Measurements from ENCODE around the gene SPATC1L.
"Not testable (repeated sequence)": the region's sequence is repeated elsewhere in the genome, so short reads cannot be mapped to it uniquely, and the experiment has no call there.

The SPATC1L gene

DNA sequence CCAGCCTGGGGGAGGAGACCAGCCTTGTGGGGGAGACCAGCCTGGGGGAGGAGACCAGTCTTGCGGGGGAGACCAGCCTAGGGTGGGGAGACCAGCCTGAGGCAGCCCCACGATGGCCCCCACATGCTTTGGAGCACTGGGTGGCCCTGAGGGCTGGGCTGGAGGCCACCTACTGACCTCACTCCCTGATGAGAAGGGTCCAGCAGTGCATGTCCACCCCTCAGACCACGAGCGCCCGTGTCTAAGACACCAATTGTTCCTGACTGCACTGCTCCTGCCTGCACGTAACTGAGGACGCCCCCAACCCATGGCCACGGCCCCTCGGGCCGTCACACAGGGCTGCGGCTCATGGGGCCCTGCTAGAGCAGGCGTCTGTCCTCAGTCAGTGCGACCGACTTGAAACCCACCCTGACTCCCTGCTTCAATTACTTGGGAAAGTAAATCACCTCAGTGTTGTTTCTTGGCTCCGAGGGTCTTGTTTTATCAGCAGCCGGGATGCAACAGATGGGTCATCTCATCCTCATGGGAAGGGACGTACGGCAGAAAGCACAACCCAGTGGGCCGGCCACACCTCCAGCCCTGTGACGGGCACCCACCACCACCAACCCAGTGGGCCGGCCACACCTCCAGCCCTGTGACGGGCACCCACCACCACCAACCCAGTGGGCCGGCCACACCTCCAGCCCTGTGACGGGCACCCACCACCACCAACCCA, at the start of gene SPATC1L:
Gene SPATC1L, minus strand, starts transcription at position 550 of the 715 bp plus-strand sequence. CDS start 1,643 bp downstream, outside the sequence.
- DNase-seq: peak; percentile 49

GRCh38 chr21:46229923-46230260, 45.6 kb upstream of the SPATC1L start:
- no peak for DNase-seq

- DNase-seq: peak; percentile 72
Measured at GRCh38 chr21:46229133-46229922, 45.1 kb upstream of the SPATC1L start.

DNA sequence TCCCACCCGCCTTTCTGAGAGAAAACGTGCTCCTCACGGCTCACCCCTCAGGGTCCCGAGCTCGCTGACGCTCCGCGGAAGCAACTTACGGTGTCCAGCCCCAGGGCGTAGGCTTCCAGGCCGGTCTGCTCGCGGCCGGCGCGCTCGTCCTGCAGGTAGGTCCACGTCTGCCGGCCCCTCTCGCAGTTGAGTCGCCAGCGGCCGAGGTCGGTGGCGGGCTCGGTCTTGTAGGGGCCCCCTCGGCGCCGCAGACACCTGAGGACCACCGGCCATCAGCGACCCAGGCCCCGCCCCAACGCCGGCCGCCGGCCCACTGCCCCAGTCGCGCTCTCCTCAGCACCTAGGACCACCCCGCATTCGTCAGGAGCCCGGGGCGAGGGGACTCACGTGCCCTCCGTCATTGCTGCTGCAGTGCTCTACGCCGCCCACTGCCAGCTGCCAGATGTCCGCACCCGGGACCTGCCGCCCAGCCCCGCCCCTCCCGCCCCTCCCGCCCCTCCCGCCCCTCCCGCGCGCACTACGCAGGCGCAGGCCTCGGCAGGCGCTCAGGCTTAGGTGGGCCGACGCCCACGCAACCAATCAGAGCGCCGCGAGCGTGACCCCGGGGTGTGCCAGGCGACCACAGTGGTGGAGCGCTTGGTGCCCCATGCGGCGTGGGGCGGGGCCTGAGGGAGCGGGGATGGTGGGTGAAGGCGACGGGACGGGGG, 44.2 kb upstream of the SPATC1L start, which contains the start of gene LSS:
Gene LSS, minus strand, starts transcription at position 430 of the 707 bp plus-strand sequence. Its CDS starts 29 bp downstream, at position 401.
- DNase-seq: peak; percentile 97

- no peak for DNase-seq
Measured at GRCh38 chr21:46227811-46228344, 43.6 kb upstream of the SPATC1L start.

GRCh38 chr21:46226920-46227599, 42.8 kb upstream of the SPATC1L start:
- no peak for DNase-seq

DNA sequence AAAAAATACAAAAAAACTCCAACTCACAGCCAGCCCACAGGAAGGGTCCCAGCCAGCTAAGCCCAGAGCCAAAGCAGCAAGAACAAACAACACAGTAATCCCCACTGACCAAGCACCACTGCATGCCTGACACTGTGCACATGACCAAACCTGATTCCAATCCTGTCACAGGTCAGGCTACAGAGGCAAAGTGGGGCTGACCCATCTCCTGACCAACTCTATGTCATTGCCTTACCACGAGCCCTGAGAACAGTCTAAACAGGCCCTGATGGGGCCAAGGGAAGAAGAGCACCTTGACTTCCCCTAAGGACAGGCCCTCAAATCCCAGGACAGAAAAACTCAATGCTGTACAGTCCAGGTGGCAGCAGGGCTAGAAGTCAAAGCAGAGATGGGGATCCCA, 41.9 kb upstream of the SPATC1L start:
- DNase-seq: no peak

GRCh38 chr21:46223661-46224060, 39.4 kb upstream of the SPATC1L start:
- not testable (repeated sequence) for DNase-seq

GRCh38 chr21:46223217-46223616, 39.0 kb upstream of the SPATC1L start:
- no peak for DNase-seq

DNA sequence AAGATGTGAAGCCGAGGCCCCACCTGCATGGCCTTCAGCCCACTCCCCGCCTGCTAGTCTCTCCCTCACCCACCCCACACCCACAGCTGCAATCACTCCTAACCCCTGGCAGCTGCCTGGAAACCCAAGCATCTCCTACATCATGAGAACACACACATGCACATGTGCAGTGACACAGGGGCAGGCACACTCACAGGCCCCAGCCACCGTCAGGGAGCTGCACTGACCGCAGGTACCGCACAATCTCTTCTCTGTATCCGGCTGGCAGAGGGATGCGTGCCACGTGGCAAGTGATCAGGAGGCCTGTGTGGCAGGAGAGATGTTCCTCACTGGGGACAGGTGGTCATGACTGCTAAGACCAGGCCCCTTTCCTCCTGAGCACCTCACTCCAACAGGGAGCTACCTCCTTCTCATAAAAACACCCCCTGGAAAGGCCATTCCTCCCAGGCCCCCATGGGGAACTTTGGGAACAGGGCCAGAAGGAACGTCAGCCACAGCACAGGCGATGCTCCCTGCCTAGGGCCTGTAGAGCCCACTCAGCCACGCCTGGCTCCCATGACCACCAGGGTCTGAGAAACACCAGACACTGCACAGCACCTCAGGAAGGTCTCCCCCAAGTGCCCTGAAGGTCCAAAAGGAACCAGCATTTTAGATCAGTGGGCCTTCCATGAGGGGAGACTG, 38.3 kb upstream of the SPATC1L start:
- DNase-seq: no peak

DNA sequence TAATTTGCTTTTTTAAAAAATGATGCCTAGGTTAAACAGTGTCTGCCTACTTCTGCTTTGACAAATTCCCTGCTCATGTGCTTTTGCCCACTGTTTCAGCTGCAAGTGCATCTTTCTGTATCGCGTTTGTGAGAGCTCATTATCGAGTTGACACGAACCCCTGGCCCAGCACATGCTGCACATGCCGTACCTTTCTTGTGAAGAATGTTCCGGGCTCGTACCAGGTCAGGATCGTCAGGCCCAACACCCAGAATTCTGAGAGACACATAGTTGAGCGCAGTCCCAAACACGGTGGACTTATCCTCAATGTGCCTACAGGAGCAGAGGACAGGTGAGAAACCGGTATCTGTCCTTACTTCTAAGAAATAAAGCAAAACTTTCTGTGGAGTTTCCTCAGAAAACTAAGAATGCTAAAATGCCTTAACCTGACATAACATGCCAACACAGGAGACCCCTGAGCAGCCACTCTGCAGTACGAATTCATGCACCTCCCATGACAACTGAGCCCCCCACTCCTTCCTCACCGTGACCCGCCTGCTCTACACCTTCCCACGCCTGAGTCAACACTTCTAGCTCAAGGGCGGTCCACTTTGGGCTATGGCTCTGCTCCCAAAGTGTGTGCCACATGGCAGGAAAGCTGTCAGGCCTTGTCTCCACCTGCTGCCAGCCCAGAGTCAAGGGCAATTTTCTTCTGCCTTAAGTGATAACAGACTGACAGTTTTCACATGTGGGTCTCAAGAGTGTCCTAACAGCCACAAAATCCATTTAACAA, 37.6 kb upstream of the SPATC1L start:
- DNase-seq: no peak

GRCh38 chr21:46220847-46221246, 36.6 kb upstream of the SPATC1L start:
- DNase-seq: no peak

DNA sequence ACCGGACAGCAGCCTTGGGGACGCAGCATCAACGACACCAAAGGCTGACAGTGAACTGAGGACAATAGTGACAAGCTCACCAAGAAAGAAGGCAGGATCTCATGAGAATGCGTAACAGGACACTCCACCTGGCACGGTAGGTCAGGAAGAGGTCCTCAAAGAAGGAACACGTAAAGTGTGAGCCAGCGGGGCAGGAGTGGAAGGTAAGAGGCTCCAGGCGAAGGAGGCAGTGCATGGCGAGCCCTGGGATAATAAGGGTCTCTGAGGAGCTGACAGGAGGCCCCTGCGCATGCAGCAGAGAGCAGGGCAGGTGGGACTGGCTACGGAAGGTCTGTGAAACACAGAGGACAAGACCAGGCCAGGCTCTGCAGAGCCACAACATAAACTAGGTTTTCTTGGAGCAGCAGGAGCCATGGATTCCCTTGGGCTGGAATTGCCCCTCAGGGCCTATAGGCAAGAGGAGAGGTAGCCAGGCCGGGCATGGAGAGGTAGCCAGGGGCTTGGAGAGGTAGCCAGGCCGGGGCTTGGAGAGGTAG, 36.1 kb upstream of the SPATC1L start:
- no peak for DNase-seq

- DNase-seq: peak; percentile 69
Measured at GRCh38 chr21:46219591-46220239, 35.5 kb upstream of the SPATC1L start.

- no peak for DNase-seq
Measured at GRCh38 chr21:46218906-46219590, 34.8 kb upstream of the SPATC1L start.

DNA sequence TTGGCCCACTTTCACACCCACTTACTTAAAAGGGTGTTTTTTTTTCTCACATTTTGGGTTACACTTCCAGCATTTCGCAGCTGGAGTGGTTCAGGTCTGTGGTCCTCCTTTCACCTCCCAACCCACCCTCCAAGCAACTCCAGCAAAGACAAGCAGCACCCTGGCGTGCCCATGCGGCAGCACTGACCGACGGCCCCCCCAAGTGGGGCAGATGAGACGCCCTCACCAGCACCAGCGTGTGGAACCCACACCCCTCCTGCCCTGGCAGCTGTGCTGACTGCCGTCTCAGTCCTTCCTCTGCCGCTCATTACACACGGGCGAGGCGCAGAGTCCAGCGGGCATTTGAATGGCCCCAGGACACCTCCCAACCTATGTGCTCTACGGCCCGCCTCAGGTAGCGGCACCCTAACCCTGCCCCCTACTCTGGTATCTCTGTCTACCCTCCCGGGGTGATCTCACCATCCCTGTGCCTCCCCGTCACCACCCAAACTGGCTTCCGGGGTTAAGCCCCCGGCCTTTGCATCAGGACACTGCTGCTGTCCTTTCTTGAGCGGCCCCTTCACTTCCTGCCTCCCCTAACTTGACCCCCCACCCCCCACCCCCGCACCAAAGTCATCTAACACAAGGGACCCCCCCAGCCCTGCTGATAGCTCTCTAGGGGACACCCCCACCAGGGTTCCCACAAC, 33.4 kb upstream of the SPATC1L start:
- DNase-seq: no peak

DNA sequence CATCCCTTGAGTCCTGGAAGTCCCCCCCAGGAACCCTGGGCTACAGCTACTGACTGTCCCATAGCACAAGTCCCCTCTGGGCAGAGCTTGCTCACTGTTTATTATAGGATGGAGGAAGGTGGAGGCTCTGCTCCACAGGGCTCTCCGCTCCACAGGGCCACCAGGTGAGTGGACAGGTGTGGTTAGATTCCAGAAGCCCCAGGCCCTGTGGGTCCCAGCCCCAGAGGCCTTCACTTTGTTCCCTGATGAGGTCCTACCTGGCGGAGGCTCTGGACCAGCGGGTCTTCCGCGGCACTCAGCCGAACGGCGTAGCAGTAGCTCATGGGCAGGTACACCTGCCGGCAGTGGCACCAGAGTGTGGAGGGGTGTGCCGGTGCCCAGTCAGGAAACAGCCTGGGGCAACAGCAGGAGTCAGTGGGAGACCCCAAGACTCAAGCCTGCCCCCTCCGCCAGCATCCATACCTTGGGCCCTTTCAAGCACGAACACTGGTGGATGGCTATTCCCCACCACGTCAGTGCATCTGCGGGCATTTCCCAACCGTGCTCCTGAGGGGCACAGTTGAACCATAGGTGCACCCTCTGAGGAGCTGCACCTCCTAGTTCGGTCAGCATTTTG, 32.0 kb upstream of the SPATC1L start:
- no peak for DNase-seq

GRCh38 chr21:46215436-46216131, 31.3 kb upstream of the SPATC1L start:
- DNase-seq: no peak

Data from NCI-H1105 (cell line).